Dendritic cell treated with granulocyte-macrophage colony-stimulating factor and Interleukin-4, amounts not matched to agents 40 ng/mL and 50 ng/mL, for 4 days (primary cell): ENCODE data around the gene PLTP.
"Not testable (repeated sequence)": the region's sequence is repeated elsewhere in the genome, so short reads cannot be mapped to it uniquely, and the experiment has no call there.

Experiments used
- H3K27ac Mint-ChIP-seq: one replicate; pipeline ENCODE4 v1.8.0; 2022; ENCODE audit warnings: mild to moderate bottlenecking, mixed read lengths
- H3K27me3 Mint-ChIP-seq: one replicate; pipeline ENCODE4 v1.8.0; 2022; ENCODE audit warnings: mild to moderate bottlenecking, mixed read lengths
- H3K36me3 Mint-ChIP-seq: one replicate; pipeline ENCODE4 v1.8.0; 2022; ENCODE audit warnings: low read depth, mixed read lengths
- H3K4me1 Mint-ChIP-seq: one replicate; pipeline ENCODE4 v1.8.0; 2022; ENCODE audit warnings: low read depth, mixed read lengths
- H3K4me3 Mint-ChIP-seq: one replicate; pipeline ENCODE4 v1.8.0; 2022; ENCODE audit warnings: mild to moderate bottlenecking, moderate library complexity, mixed read lengths
- H3K9me3 Mint-ChIP-seq: one replicate; pipeline ENCODE4 v1.8.0; 2022; ENCODE audit warnings: mixed read lengths
- intact Hi-C: fragments of 100-400 bp; cut with micrococcal nuclease; formaldehyde crosslinking; loops from one replicate; pipeline ENCODE4 v1.15.0; 2022

PLTP gene

DNA sequence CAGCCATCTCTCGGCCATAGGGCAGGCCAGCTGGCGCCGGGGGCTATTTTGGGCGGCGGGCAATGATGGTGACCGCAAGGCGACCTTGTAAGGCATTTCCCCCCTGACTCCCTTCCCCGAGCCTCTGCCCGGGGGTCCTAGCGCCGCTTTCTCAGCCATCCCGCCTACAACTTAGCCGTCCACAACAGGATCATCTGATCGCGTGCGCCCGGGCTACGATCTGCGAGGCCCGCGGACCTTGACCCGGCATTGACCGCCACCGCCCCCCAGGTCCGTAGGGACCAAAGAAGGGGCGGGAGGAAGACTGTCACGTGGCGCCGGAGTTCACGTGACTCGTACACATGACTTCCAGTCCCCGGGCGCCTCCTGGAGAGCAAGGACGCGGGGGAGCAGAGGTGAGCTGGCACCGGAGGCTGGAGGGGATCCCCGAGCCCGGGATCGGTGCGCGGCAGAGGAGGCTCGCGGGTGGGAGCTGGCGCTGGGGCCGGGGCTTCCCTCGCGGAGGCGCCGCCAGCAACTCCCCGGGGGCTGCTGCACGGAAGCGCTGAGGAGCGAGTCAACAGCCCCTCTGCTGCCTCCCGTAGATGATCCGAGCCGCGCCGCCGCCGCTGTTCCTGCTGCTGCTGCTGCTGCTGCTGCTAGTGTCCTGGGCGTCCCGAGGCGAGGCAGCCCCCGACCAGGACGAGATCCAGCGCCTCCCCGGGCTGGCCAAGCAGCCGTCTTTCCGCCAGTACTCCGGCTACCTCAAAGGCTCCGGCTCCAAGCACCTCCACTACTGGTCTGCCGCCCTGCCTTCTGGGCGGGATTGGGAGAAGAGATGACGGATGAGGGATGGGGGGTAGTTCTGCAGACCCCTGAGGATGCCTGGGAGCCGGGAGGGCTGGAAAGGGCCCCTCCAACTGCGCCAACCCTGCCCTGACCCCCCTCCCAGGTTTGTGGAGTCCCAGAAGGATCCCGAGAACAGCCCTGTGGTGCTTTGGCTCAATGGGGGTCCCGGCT, 20.7 kb downstream of the PLTP start, which contains the start of the genes CTSA and NEURL2:
TSS of gene CTSA (plus strand) at position 351 of the 999 bp plus-strand sequence. CDS start at position 585, 234 bp downstream.
TSS of gene NEURL2 (minus strand) at position 224 of the 999 bp plus-strand sequence. CDS start at position 7, 217 bp downstream.
- peak within 1 kb of the TSS; percentile 85 for H3K4me3 Mint-ChIP-seq
- peaks cover 44% of the 10 kb centered on the region for H3K4me1 Mint-ChIP-seq
- no peaks in the 10 kb centered on the region for H3K9me3 Mint-ChIP-seq
- intact Hi-C loops, result loop anchor here (1.0 kb wide), 1 partner anchor 43 kb away; the partner anchor contains the start of gene PCIF1
- peaks cover 75% of the 10 kb centered on the region for H3K36me3 Mint-ChIP-seq
- H3K27ac Mint-ChIP-seq, result peak within 1 kb of the TSS; percentile 84
- H3K27me3 Mint-ChIP-seq, result no peaks in the 10 kb centered on the region

DNA sequence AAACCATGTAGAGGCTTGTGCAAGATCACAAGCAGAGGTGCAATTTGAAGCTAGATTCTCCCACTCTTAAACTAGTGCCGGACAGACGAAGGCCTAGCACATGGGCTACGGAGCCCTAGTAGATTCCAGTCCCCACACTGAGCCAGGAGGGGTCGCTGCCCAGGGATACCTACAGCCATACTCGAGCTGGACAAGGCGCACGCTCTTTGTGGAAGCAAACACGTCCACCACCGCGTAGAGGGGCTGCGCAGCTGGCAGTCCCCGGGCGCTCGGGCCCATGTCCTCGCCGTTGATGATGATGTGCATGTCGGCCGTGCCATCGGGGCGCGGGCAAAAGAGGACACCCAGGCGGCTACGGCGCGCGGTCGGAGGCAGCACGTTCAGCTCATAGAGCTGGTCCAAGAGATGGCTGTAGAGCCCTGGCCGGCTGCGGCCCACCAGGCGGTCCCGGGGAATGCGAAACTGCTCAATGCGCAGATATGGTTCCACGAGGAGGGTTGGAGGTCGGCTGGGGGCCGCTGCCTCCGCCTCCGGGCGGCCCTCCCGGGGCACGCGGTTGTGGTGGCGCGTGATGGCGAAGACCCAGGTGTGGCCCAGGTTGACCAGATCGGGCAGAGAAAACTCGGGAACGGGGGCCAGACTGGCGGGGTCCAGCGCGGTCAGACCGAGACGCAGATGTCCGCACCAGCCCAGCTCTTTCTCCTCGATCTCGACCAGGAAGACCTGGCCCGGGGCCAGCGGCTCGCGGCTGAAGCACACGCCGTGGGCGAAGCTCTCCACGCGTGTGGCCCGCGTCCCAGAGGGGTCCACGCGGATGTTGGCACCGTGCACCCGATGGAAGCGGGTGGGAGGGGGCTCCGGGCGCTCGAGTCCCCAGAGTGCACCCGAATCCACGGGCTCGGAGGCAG, 21.6 kb downstream of the PLTP start:
- H3K4me1 Mint-ChIP-seq, result peaks cover 46% of the 10 kb centered on the region
- intact Hi-C loops, result loop anchor here (1.0 kb wide), 1 partner anchor 44 kb away; the partner anchor contains the start of gene PCIF1

DNA sequence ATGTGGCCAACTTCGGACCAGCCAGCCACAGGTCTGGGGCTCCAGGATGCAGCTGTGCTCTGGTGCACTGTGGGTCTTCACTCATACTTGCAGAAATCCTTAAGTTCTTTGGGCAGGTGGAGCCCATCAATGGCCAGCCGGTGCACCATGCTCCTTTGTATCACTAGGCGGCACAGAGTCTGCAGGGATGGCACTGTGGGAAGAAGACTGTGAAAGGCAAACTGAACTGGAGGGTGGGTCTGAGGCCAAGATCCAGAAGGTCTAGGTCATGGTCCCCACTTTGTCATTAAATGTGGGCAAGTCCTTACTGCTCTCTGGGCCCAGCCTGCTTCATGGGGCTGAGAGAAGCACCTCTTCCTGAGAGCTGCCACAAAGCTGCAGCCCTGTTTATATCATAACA, 23.3 kb downstream of the PLTP start:
- no peaks in the 10 kb centered on the region for H3K27me3 Mint-ChIP-seq
- no peaks in the 10 kb centered on the region for H3K9me3 Mint-ChIP-seq
- peaks cover 59% of the 10 kb centered on the region for H3K36me3 Mint-ChIP-seq
- no peak overlapping the region for H3K4me3 Mint-ChIP-seq
- intact Hi-C loops, result loop anchor here (10.0 kb wide), 1 partner anchor 84 kb away; no protein-coding TSS in a partner anchor
- peaks cover 52% of the 10 kb centered on the region for H3K4me1 Mint-ChIP-seq
- H3K27ac Mint-ChIP-seq, result no peak overlapping the region

More for the DNA sequence above, 21.6 kb downstream of the PLTP start:
- no peaks in the 10 kb centered on the region for H3K27me3 Mint-ChIP-seq
- H3K27ac Mint-ChIP-seq, result peak overlapping the region; percentile 84
- H3K4me3 Mint-ChIP-seq, result peak overlapping the region; percentile 85
- peaks cover 69% of the 10 kb centered on the region for H3K36me3 Mint-ChIP-seq
- H3K9me3 Mint-ChIP-seq, result no peaks in the 10 kb centered on the region

DNA sequence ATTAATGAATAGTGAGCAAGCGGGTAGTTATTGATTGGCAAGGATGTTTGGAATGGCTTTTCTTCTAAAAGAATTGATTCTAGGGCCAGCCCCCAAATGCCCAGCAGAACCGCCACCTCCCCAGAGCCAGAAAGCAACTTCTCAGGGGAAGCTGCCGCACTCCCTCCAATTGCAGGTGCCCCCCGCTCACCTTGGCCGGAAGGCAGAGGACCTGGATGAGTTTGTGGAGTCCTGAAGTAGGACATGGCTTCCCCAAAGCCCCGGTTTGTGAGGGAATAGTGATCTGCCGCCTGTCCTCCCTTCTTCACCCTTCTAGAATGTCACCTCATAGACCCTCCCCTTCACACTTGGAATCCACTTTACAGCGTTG, 24.6 kb downstream of the PLTP start, which contains the start of gene SPATA25:
TSS of gene SPATA25 (minus strand) at position 277 of the 370 bp plus-strand sequence. CDS start at position 245, 32 bp downstream.
- Mint-ChIP-seq H3K4me1 (peaks cover 53% of the 10 kb centered on the region), H3K27ac (no peak within 1 kb of the TSS), H3K36me3 (peaks cover 59% of the 10 kb centered on the region), H3K27me3 (no peaks in the 10 kb centered on the region), H3K9me3 (no peaks in the 10 kb centered on the region), H3K4me3 (no peak within 1 kb of the TSS)
- intact Hi-C loops, result loop anchor here (10.0 kb wide), 1 partner anchor 83 kb away; no protein-coding TSS in a partner anchor

DNA sequence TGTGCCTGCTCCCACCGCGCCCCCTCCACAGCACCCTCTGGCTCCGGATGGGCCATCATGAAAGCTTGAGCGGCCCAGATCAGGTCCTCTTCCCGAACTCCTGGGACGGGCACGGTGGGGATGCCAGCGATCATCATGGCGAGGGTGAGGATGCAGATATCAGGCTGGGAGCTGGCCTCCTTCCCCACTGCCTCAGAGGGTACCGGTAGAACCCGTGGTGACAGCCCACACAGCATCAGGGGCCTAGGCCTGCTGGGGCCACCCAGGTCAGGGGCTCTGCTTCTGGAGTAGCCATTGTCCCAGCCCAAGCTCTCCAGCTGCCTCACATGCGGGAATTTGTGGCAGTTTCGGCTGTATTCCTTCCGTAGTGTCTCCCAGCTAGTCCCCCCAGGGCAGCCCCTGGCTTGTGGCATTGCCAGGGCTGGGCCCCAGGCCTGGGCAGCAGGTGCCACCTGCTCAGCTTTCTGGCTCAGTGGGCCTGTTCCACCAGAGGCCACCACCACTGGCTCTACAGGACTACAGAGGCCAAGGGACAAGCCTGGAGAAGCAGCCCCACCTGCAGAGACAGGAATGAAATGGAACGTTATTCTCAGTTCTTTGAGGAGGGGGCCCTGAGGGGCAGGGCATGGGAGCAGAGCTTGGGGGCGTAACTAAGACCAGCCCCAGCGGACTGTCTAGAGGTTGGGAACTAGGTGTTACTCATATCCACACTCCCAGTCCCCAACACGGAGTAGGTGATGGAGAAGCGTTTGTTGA, 25.2 kb downstream of the PLTP start:
- peaks cover 57% of the 10 kb centered on the region for H3K36me3 Mint-ChIP-seq
- no peaks in the 10 kb centered on the region for H3K9me3 Mint-ChIP-seq
- H3K27me3 Mint-ChIP-seq, result no peaks in the 10 kb centered on the region
- no peak overlapping the region for H3K27ac Mint-ChIP-seq
- peaks cover 52% of the 10 kb centered on the region for H3K4me1 Mint-ChIP-seq
- no peak overlapping the region for H3K4me3 Mint-ChIP-seq
- intact Hi-C loops, result loop anchor here (10.0 kb wide), 1 partner anchor 82 kb away; no protein-coding TSS in a partner anchor

DNA sequence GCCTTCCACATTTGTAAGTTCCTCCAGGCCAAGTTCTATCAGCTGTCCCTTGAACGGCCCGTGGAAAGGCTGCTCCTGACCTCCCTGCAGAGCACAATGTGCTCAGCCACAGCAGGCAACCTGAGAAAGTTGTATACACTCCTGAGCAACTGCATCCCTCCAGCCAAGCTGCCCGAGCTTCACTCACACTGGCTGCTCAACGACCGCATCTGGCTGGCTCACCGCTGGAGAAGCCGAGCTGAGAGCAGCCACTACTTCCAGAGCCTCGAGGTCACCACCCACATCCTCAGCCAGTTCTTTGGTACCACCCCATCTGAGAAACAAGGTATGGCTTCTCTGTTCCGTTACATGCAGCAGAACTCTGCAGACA, 28.9 kb downstream of the PLTP start:
- intact Hi-C loops, result loop anchor here (10.0 kb wide), 1 partner anchor 78 kb away; no protein-coding TSS in a partner anchor
- Mint-ChIP-seq H3K4me1 (peaks cover 39% of the 10 kb centered on the region), H3K9me3 (no peaks in the 10 kb centered on the region), H3K27me3 (no peaks in the 10 kb centered on the region), H3K4me3 (no peak overlapping the region), H3K36me3 (peaks cover 48% of the 10 kb centered on the region), H3K27ac (no peak overlapping the region)

DNA sequence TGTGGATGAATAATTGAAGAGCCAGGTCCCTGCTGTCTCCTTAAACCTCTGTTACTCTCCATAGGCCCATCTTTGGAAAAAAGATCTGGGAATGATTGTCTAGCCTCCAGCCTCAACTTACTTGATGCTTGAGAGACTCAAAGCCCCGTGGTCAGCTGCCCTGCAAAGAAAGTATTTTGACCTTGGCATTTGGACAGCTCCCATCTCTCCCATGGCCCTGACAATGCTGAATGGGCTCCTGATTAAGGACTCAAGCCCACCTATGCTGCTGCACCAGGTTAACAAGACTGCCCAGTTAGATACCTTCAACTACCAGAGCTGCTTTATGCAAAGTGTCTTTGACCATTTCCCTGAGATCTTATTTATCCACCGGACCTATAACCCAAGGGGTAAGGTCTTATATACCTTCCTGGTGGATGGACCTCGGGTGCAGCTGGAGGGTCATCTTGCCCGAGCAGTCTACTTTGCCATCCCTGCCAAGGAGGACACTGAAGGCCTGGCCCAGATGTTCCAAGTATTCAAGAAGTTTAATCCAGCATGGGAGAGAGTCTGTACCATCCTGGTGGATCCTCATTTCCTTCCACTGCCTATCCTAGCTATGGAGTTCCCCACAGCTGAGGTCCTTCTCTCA, 29.4 kb downstream of the PLTP start:
- Mint-ChIP-seq H3K4me1 (peaks cover 39% of the 10 kb centered on the region), H3K9me3 (no peaks in the 10 kb centered on the region), H3K27ac (no peak overlapping the region), H3K27me3 (no peaks in the 10 kb centered on the region), H3K4me3 (peak overlapping the region; percentile 17), H3K36me3 (peaks cover 50% of the 10 kb centered on the region)
- intact Hi-C loops, result loop anchor here (10.0 kb wide), 1 partner anchor 78 kb away; no protein-coding TSS in a partner anchor

DNA sequence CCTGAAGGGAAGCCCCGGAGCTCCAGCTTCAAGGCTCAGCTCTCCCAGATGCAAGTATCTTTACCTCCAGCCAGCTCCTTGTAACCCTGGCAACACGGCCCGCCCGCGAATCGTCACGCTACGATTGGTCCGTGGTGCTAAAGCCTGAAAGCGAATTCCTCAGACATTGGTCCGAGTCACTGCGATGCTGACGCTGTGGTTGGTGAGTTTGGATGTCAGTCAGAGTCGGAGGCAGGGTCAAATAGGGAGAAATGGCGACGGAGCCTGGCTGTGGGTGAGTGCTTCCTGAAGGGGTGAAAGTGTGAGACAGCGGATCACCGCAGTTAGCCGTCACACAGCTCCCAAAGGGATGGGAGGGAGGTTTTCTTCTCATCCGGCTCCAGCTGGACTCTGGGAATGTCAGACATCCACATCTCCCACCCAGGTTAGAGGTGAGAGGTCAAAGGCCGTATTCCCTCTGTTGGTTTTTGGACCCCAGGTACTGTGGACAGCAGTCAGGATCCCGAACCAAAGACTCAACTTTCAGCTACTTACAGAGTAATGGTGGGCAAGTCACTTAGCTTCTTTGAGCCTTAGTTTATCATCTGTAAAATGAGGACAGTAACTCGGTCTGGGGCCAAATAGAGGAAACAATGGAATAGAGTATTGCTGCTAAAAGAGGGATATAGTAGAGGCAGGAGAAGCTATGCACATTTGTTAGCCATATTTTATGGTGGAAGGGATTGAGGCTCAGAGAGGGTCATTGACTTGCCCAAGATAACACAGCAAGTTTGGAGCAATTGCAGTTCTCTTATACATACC, 30.8 kb downstream of the PLTP start, which contains the start of gene ZSWIM1:
TSS of gene ZSWIM1 (plus strand) at position 240 of the 801 bp plus-strand sequence. CDS start 1,366 bp downstream, outside the sequence.
- H3K4me1 Mint-ChIP-seq, result peaks cover 39% of the 10 kb centered on the region
- H3K27ac Mint-ChIP-seq, result peak within 1 kb of the TSS; percentile 85
- intact Hi-C loops, result loop anchor here (10.0 kb wide), 1 partner anchor 76 kb away; no protein-coding TSS in a partner anchor
- no peaks in the 10 kb centered on the region for H3K27me3 Mint-ChIP-seq
- no peaks in the 10 kb centered on the region for H3K9me3 Mint-ChIP-seq
- peak within 1 kb of the TSS; percentile 89 for H3K4me3 Mint-ChIP-seq
- peaks cover 47% of the 10 kb centered on the region for H3K36me3 Mint-ChIP-seq

DNA sequence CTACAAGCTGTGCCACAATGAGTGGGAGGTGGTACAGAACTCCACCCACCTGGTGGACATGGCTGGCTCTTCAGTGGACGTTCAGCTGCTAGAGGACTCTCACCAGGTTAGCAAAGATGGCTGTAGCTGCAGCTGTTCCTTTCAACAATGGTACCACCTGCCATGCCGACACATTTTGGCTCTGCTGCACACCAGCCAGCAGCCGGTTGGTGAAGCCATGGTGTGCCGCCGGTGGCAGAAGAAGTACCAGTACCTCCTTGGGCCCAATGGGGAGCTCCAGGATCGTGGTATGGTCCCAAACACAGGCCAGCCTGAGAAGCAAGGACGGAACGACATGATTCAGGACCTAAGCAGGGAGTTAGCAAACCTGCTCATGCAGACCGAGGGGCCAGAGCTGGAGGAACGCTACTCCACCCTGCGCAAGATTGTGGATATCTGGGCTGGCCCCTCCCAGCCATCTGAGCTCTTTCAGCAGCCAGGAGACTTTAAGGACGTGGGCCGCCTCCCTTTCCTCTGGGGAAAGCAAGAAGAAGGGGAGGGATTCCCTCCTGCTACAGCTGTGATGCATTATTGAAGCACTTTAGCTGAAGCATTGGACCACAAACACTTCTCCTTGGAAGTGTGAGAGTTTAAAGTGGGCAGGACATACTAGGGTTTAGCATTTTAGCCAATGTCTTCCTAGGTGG, 33.7 kb downstream of the PLTP start:
- intact Hi-C loops, result no loop called here
- H3K27ac Mint-ChIP-seq, result no peak overlapping the region
- H3K9me3 Mint-ChIP-seq, result no peaks in the 10 kb centered on the region
- H3K36me3 Mint-ChIP-seq, result peaks cover 34% of the 10 kb centered on the region
- no peak overlapping the region for H3K4me3 Mint-ChIP-seq
- no peaks in the 10 kb centered on the region for H3K27me3 Mint-ChIP-seq
- peaks cover 19% of the 10 kb centered on the region for H3K4me1 Mint-ChIP-seq

DNA sequence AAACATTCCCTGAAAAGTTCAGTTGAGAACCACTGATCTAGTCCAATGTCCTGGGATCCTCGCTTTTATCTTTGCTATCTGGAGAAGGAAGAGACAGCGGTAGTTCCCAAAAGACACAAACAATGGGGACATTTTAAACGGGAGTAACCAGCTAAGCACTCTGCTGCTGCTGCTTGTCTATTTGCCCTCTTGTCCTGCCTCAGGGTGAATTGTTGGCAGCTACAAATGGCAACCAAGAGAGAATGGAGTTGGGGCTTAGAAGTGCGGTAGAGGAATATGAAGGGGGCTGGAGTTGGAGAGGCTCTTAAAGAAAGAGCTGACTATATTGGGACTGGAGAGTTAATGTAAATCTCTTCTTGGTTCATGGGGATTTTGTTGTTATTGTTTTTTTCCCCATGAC, 37.4 kb downstream of the PLTP start:
- Mint-ChIP-seq H3K27me3 (no peaks in the 10 kb centered on the region), H3K36me3 (peaks cover 35% of the 10 kb centered on the region), H3K9me3 (no peaks in the 10 kb centered on the region), H3K4me3 (no peak overlapping the region), H3K27ac (no peak overlapping the region), H3K4me1 (no peaks in the 10 kb centered on the region)
- intact Hi-C loops, result no loop called here

DNA sequence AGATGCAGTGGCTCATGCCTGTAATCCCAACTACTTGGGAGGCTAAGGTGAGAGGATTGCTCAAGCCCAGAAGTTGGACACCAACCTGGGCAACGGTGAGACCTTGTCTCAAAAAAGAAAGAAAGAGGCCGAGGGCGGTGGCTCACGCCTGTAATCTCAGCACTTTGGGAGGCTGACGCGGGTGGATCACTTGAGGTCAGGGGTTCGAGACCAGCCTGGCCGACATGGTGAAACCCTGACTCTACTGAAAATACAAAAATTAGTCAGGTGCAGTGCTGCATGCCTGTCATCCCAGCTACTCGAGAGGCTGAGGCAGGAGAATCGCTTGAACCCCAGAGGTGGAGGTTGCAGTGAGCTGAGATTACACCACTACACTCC, 37.9 kb downstream of the PLTP start:
- H3K9me3 Mint-ChIP-seq, H3K27me3 Mint-ChIP-seq, H3K4me1 Mint-ChIP-seq, H3K4me3 Mint-ChIP-seq, H3K27ac Mint-ChIP-seq, intact Hi-C loops: not testable (repeated sequence)
- H3K36me3 Mint-ChIP-seq, result peaks cover 35% of the 10 kb centered on the region
